Liver (tissue), 3 donors: ENCODE results near the gene AMBRA1.

Experiments used
- ATF3 ChIP-seq: IDR thresholded peaks from 2 replicates; pipeline ENCODE4 v1.6.1; 2016; ENCODE audit warnings: antibody characterized with exemption
- CTCF ChIP-seq: fragments of 150-350 bp; IDR thresholded peaks from 2 replicates; pipeline ENCODE4 v1.5.1; 2017; ENCODE audit warnings: improper control_type of control experiment, low read depth, low read length; ENCODE audit not compliant: missing input control
- FOXA1 ChIP-seq: IDR thresholded peaks from 2 replicates; pipeline ENCODE4 v1.6.1; 2016; ENCODE audit warnings: antibody characterized with exemption
- GABPA ChIP-seq, 2 donors: IDR thresholded peaks in 1 of 2; conservative IDR thresholded peaks in 1 of 2; 2 replicates each; pipeline ENCODE4 v1.6.1; 2016; ENCODE audit warnings: antibody characterized with exemption in 2 of 2, mild to moderate bottlenecking in 1 of 2, moderate library complexity in 1 of 2
- HNF4A ChIP-seq, 2 donors: conservative IDR thresholded peaks; 2 replicates each; pipeline ENCODE4 v1.6.1; 2016; ENCODE audit warnings: antibody characterized with exemption in 2 of 2, mild to moderate bottlenecking in 2 of 2
- MAX ChIP-seq: IDR thresholded peaks from 2 replicates; pipeline ENCODE4 v1.6.1; 2016; ENCODE audit warnings: antibody characterized with exemption
- RAD21 ChIP-seq, 2 donors: IDR thresholded peaks; 2 replicates each; pipeline ENCODE4 v1.6.1; 2016; ENCODE audit warnings: antibody characterized with exemption in 2 of 2, mild to moderate bottlenecking in 2 of 2
- REST ChIP-seq: IDR thresholded peaks from 2 replicates; pipeline ENCODE4 v1.6.1; 2016; ENCODE audit warnings: antibody characterized with exemption, mild to moderate bottlenecking
- SP1 ChIP-seq: IDR thresholded peaks from 2 replicates; pipeline ENCODE4 v1.6.1; 2018; ENCODE audit warnings: antibody characterized with exemption, mild to moderate bottlenecking
- TAF1 ChIP-seq: conservative IDR thresholded peaks from 2 replicates; pipeline ENCODE4 v1.6.1; 2016; ENCODE audit warnings: antibody characterized with exemption, mild to moderate bottlenecking
- YY1 ChIP-seq: IDR thresholded peaks from 2 replicates; pipeline ENCODE4 v1.6.1; 2016; ENCODE audit warnings: antibody characterized with exemption, mild to moderate bottlenecking
- ZBTB33 ChIP-seq: IDR thresholded peaks from 2 replicates; pipeline ENCODE4 v1.6.1; 2016; ENCODE audit warnings: antibody characterized with exemption
- donor health status: healthy.
- donor health status: healthy.

- TF ChIP-seq CTCF (no peak), FOXA1 (no peak), REST (no peak), SP1 (no peak), RAD21 (IDR thresholded peaks at IDR 0.05) (no peak), MAX (no peak), YY1 (no peak), ATF3 (no peak), HNF4A (conservative IDR thresholded peaks at IDR 0.05) (no peak), ZBTB33 (no peak), GABPA (IDR thresholded peaks at IDR 0.05 in 1 of 2, conservative IDR thresholded peaks at IDR 0.05 in 1 of 2) (no peak), TAF1 (no peak)
Measured at GRCh38 chr11:46458491-46458890, 135.3 kb downstream of the AMBRA1 start.
